GM21447 (cell line): ENCODE measurements around the gene CEP112.

Source experiments
- ATAC-seq: cut with Tn5 transposase; IDR thresholded peaks from one replicate; pipeline ENCODE4 v1.9.1; 2021; ENCODE audit not compliant: unreplicated experiment

The CEP112 gene

GRCh38 chr17:65618516-65618915 is 573.4 kb downstream of the CEP112 start:
- no peak for ATAC-seq

GRCh38 chr17:65617496-65617895 is 574.4 kb downstream of the CEP112 start:
- ATAC-seq, result no peak

DNA sequence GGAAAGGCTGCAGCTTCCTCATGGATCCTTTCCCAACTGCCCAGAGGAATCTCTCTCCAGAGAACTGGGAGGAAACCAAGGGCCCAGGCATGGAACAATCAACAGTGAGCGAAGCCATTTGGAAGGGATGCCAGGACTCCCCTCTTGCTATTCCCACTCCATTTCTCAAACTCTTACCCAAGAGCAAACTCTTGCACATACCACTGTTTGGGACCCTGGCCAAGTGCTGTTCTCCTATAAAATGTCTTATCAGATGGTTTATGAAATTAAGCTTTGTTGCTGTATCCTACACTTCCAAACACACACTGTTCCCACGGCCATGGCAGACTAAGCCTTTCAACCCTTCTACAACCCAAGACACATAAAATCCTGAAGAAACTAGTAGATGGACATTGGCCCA is 582.2 kb downstream of the CEP112 start:
- ATAC-seq, result no peak

GRCh38 chr17:65609286-65609685 is 582.6 kb downstream of the CEP112 start:
- ATAC-seq, result no peak

DNA sequence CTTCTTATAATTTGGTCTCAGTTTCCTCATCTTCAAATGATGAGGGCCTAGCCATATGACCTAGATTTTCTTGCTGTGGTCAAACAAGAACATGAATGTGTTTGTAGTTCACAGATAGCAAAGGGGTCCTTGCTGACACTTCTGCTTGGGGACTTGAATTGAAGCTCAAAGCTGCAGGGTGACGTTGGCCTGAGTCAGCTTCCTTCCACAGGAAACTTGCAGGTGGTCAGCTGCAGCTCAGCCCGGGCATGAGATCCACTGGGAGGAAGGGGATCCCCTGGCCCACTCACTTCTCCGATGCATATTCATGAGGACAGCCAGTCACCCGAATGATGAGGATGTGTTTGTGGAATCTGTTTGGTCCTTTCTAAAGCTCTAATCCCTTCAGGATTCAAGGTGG is 587.9 kb downstream of the CEP112 start:
- no peak for ATAC-seq

GRCh38 chr17:65601881-65602280 is 590.1 kb downstream of the CEP112 start:
- ATAC-seq, result no peak

- no peak for ATAC-seq
Measured at GRCh38 chr17:65601145-65601544, 590.8 kb downstream of the CEP112 start.

DNA sequence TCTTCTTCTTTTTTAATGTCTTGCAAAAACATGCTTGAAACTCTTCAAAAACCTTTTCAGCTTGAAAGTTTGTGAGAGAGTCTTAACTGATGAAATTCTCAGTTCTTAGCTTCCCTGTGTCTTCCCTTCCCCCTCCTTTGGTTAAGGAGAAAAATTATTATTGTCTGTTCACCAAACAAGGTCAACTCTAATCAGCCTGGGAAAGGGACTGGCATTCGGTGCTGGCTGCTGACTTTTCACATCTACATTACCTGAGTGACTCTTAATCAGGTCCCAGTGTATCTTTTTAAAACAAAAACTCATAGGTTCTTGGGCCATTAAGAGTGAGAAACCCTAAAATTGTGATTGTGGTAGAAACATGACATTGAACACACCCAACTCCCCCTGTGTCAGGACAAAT is 591.4 kb downstream of the CEP112 start:
- no peak for ATAC-seq

- ATAC-seq, result no peak
Measured at GRCh38 chr17:65599650-65600049, 592.3 kb downstream of the CEP112 start.

GRCh38 chr17:65598746-65599145 is 593.2 kb downstream of the CEP112 start:
- no peak for ATAC-seq

GRCh38 chr17:65595071-65595656 is 596.8 kb downstream of the CEP112 start:
- no peak for ATAC-seq

- ATAC-seq, result no peak
Measured at GRCh38 chr17:65593855-65594845, 597.8 kb downstream of the CEP112 start.

GRCh38 chr17:65593092-65593854 is 598.7 kb downstream of the CEP112 start:
- ATAC-seq, result no peak

DNA sequence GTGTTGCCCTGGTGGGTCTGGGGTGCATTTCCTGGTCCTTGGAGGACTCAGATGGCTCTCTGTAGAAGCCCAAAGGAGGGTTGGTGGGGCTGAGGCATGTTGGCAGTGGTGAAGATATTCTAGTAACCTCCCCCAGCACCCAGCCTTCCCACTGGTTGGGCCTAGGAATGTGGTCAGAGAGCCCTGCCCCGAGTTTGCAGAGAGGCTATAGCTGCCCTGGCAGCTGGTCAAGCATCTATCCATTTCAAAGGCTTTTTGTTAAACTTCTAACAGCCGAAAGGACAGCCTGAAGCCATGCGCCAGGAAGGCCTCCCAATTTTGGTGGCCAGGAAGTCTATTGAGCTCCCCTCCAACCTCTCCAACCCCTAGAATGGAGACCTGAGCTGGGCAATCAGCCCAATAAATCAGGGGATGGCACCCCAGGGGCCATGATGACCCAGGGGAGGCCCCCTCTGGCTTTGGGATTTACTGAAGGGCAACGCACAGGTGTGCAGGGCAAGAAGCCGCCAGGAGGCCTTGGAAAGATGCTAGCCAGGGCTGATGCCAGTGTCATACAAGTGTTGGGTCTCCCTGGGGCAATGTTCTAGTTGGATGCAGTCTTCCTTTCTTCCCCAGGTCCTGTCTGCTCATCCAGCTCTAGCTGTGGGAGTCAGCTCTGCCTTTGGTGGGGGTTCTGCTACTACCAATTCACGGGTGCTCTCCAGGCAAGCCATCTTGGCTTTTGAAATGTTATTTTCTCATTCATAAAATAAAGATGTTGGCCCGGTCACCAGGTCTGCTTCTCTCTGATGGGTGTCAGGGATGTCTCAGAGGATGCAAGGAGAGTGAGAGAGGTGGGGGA is 599.6 kb downstream of the CEP112 start:
- no peak for ATAC-seq

DNA sequence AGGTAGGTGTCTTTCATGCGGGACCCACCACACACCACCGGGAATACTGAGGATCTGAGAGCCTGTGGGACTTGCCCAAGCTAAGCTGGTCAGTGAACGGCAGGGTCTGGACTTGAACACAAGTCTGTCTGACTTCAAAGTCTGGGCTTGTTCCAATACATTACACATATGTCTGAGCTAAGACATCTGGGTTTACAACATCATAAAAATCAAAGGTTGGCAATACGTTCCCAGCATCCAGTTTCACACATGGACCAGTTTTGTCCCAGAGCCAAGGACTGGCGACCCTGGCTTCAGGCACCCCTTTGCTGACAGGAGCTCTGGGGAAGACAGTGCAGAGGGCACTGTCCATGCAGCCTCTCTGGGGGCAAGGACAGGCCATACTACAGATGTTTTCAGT is 602.6 kb downstream of the CEP112 start:
- no peak for ATAC-seq

- ATAC-seq, result no peak
Measured at GRCh38 chr17:65588181-65588808, 603.6 kb downstream of the CEP112 start.

DNA sequence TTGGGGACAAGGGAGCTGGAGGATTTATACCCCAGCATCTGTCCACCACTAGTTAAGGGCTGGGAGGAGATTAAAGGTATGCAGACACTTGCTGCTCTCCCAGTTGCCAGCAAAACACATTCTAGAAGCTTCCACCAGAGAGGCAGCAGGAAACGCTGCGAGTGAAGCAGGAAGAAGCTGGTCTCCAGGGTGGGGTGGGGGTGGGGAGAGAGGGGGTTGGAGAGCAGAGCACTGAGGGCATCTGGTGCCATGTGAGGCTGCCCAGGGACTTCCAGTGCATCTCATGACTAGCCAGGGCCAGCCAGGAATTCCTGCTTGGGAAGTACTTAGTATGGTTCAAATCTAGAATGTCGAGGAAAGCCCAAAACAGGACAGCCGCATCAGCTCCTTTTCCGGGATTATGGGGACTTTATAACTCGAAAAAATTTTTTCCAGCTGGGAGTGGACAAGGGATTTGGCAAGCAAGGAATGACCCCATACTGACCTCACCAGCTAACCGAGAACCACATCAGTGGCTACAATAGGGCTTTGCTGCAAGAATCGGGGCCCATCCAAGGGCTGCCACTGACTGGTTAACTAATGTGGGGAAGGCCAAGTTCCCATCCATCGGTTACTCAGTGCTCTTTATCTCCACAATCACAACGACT is 604.3 kb downstream of the CEP112 start:
- no peak for ATAC-seq

- ATAC-seq, result no peak
Measured at GRCh38 chr17:65586899-65587298, 605.0 kb downstream of the CEP112 start.
